CD4-positive, alpha-beta T cell treated with Interleukin-15 for 4 hours (primary cell): Measurements from ENCODE around the gene TRPC4.
"Not testable (repeated sequence)": the region's sequence is repeated elsewhere in the genome, so short reads cannot be mapped to it uniquely, and the experiment has no call there.

Experiments
- DNase-seq: peaks from one replicate; pipeline ENCODE4 v3.0.0-alpha.2; 2020; ENCODE audit warnings: low spot score

Gene TRPC4

DNA sequence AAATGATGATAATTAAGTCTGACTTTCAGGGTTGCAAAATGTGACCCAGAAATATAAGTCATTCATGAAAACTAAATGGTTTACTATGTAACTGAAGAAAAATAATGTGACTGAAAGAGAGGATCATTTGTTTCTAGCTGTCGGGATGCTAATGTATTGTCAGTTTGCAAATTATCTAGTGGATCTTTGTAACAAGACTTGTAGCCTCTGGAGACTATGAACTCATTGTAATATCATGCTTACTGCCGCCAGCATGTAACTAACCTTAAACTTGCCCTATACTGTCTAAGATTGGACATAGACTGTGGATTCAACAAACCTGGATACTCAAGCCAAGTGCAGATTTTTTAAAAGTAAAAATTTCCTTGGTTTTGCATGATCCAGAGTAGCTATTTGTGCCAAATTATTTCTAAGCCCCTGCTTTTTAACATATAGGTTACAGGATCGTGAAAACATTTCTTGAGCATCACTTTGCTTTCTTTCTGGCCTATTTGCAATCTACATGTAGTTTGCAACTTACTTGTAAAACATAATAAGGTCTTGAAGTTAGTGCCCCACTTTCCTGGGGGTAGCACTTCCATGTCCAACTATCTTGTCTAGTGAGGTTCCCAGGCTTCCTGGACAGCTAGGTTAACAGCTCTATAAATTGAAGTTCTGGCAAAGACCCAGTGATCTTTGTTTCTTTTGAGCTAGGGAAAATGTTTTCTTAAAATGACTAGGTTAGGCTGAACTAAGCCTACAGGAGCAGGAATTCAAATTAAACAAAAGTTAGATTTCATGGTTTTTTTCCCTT, 267.7 kb downstream of the TRPC4 start:
- DNase-seq: no peak

DNA sequence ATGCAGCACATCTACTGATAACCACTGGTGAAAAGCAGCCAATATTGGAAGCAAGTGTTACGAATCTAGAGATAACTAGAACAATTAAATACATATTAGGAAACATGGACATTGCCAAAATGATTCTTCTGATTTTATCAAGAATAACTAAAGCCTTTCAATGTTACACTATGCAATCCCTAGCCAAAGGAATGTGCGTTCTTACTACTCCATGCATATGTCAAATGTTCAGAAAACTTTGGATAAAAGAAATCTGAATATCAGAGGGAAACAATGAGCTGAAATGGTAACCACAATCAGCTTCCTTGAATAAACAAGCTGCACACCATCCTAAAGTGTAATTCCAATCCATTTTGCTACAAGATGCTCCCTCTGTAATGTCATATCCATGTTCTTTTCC, 270.1 kb downstream of the TRPC4 start:
- no peak for DNase-seq

DNA sequence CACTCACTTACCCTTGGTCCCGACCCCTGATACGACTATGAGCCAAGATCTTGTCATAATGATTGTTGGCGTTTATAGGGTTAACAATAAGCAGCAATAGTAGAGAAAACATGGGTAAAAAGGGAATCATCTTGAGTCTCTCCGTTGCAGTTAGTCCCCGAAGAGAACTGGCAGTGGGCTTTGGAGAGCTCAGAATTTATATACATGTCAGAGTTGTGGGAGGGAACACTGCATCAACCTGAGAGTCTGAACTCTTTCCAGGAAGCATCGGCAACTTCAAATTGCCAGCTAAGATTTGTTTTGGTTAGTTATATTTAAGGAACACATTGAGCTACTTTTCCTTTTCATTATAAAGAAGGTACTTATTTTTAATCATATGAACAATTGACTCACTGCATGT, 271.0 kb downstream of the TRPC4 start, which contains the start of gene POSTN:
Gene POSTN (minus strand): TSS at position 172 of the 400 bp plus-strand sequence. CDS start 42 bp downstream, at position 130.
- no peak for DNase-seq

DNA sequence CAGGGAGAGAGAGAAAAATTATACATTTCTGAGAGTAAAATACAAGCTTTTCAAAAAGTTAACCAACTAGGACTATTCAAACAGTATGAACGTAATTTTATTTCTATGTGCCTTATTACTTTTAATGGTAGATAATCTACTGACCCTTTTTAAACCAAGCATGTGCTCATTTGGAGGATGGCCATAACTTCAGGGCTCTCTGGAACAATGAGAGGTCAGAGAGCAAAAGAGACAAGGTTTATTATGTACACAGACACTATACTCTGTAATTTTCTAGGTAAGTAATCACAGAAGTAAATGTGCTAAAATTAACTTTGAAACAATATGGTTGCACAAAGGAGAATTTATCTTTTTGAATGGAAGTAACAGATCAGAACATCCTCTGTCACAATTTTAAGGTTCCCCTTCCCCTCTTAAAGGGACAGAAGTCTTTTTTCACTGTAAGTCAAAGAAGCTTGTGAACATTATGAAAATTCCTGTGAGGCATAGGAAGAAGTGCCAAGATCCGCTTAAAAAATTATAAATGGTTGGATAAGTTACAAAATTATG, 272.0 kb downstream of the TRPC4 start:
- DNase-seq: no peak

DNA sequence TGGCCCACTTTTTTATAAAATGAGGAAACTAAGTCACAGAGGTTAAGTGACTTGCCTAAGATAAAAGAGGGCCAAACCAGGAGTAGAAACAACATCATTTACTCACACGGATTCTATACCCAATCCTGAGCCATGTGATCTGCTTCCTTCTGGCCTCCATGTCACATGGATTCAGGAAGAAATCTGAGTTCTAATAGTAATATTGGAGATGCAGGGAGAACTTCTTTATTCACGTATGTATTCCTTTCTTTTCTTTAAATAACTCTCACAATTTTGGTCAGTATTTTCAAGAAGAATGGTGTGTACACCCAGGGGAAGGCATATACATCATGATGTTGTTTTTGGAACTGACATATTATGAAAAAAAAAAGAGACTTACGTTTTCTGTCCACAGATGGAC, 272.8 kb downstream of the TRPC4 start:
- DNase-seq: no peak

DNA sequence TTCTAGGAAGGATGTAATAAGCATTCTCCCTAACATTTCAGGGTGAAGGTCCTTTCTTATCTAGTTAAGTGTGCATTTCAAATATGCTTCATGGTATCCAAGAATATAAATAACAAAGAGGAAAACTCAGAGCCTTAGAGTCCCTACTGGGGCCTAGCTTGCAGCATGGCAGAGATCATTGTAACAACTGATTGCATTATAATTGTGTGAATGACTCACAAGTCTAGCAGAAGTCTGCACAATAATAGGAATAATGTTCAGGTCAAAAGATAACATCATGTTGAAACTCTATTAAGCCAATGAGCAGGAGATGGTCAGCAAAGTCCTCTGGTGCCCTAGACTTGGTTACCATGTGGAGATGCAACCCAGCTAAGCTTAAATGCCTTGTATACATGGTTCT, 274.4 kb downstream of the TRPC4 start:
- DNase-seq: no peak

DNA sequence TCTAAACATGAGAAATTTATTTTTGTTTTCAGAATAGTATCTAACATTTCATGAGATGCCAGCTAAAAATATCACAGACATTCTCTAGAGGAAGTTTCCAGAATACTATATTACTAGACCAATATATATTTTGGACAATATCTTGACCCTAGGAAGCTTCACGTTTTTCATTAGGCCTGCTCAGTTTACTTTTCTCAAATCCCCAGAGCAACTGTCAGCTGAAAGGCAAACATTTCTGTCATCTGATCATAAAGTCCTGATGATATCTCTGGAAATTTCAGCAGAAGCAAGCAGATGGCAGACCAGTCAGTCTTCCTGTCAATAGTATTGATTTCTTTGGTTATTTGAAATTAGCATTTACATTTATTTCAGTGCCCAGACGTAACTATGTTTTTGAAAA, 275.0 kb downstream of the TRPC4 start:
- DNase-seq: no peak

DNA sequence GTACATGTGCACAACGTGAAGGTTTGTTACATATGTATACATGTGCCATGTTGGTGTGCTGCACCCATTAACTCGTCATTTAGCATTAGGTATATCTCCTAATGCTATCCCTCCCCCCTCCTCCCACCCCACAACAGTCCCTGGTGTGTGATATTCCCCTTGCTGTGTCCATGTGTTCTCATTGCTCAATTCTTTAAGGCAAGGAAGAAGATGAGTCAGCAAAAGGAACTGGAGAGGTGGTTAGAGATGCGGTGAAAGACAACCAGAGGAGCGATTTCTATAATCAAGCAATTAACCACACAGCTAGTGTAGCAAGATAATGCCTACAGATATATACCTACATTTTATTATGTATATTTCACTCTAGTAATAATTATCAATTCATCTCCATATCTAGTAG, 280.2 kb downstream of the TRPC4 start:
- not testable (repeated sequence) for DNase-seq

DNA sequence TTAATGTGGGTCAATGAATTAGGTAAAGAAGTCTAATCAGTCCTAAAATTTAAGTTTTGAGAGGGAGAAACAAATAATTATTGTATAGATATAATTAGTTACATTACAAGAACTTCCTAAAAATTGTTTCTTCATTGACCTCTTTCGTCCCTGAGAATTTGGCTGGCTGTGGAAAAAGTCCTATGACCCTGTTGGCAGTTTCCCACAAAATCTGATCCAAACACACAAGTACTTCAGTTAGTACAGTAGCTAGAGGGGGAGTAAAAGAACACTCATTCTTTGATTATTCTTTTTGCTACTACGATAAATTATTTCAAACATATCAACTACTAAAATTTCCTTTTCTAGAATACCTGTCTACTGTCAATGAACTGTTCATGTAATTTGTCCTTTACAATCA, 282.3 kb downstream of the TRPC4 start:
- DNase-seq: no peak
